GM23338 (cell line): ENCODE results near the gene RBM44. TPM values are rescaled to one million over a fixed set of nuclear protein-coding genes. Genes with fewer than 3 reads are reported as not detected.

Experiments used
- ATAC-seq: fragments of 200-7000 bp; cut with Tn5 transposase; 3 replicates; pipeline ENCODE4 v1.9.1; 2020
- DNase-seq: peaks from one replicate; pipeline ENCODE4 v3.0.0-alpha.2; 2015; ENCODE audit warnings: low spot score
- H2AFZ ChIP-seq: fragments of 200-600 bp; sonication (generic); 2 replicates; pipeline ENCODE4 v1.8.0; 2016; ENCODE audit warnings: antibody characterized with exemption, mild to moderate bottlenecking, moderate library complexity
- H3F3A ChIP-seq: fragments of 200-600 bp; sonication (generic); replicated peaks from 2 replicates; pipeline ENCODE4 v1.8.0; 2017; ENCODE audit warnings: antibody characterized with exemption, mixed run types, low read depth
- H3K27ac ChIP-seq: fragments of 200-600 bp; sonication (generic); 2 replicates; pipeline ENCODE4 v1.6.1; 2016; ENCODE audit warnings: low read depth
- H3K27me3 ChIP-seq: fragments of 200-600 bp; sonication (generic); 2 replicates; pipeline ENCODE4 v1.8.0; 2016; ENCODE audit warnings: mild to moderate bottlenecking, mixed run types, moderate library complexity; ENCODE audit not compliant: insufficient read depth
- H3K36me3 ChIP-seq: fragments of 200-600 bp; sonication (generic); 2 replicates; pipeline ENCODE4 v1.8.0; 2016; ENCODE audit warnings: mild to moderate bottlenecking; ENCODE audit not compliant: insufficient read depth
- H3K4me1 ChIP-seq: fragments of 200-600 bp; sonication (generic); 2 replicates; pipeline ENCODE4 v1.8.0; 2016; ENCODE audit warnings: mild to moderate bottlenecking, moderate library complexity; ENCODE audit not compliant: insufficient read depth
- H3K4me2 ChIP-seq: fragments of 200-600 bp; sonication (generic); 2 replicates; pipeline ENCODE4 v1.7.1; 2017; ENCODE audit warnings: mixed run types
- H3K4me3 ChIP-seq: fragments of 200-600 bp; sonication (generic); 2 replicates; pipeline ENCODE4 v1.6.1; 2016; ENCODE audit warnings: mixed run types
- H3K79me2 ChIP-seq: fragments of 200-600 bp; sonication (generic); replicated peaks from 2 replicates; pipeline ENCODE4 v1.8.0; 2017; ENCODE audit warnings: mild to moderate bottlenecking; ENCODE audit not compliant: insufficient read depth
- H3K9me2 ChIP-seq: fragments of 200-600 bp; sonication (generic); 2 replicates; pipeline ENCODE4 v1.8.0; 2017; ENCODE audit not compliant: insufficient read depth
- H4K20me1 ChIP-seq: fragments of 200-600 bp; sonication (generic); replicated peaks from 2 replicates; pipeline ENCODE4 v1.8.0; 2017; ENCODE audit warnings: mild to moderate bottlenecking; ENCODE audit not compliant: insufficient read depth
- H3K27ac Mint-ChIP-seq: 2 replicates; pipeline ENCODE4 v1.8.0; 2020; ENCODE audit warnings: inconsistent platforms, mild to moderate bottlenecking, moderate library complexity, mixed read lengths
- H3K27me3 Mint-ChIP-seq: 3 replicates; pipeline ENCODE4 v1.8.0; 2022; ENCODE audit warnings: low read depth, mild to moderate bottlenecking, moderate library complexity, mixed read lengths, inconsistent platforms; ENCODE audit not compliant: insufficient read depth, poor library complexity
- H3K36me3 Mint-ChIP-seq: 3 replicates; pipeline ENCODE4 v1.8.0; 2021; ENCODE audit warnings: low read depth, mild to moderate bottlenecking, inconsistent platforms, moderate library complexity, mixed read lengths
- H3K4me1 Mint-ChIP-seq: 3 replicates; pipeline ENCODE4 v1.8.0; 2020; ENCODE audit warnings: mild to moderate bottlenecking, inconsistent platforms, mixed read lengths
- H3K4me3 Mint-ChIP-seq: 3 replicates; pipeline ENCODE4 v1.8.0; 2021; ENCODE audit warnings: moderate library complexity, mild to moderate bottlenecking, inconsistent platforms, mixed read lengths
- H3K9me3 Mint-ChIP-seq: 3 replicates; pipeline ENCODE4 v1.8.0; 2020; ENCODE audit warnings: moderate library complexity, mild to moderate bottlenecking, inconsistent platforms, mixed read lengths
- EZH2 ChIP-seq: fragments of 200-600 bp; sonication (generic); IDR thresholded peaks from one replicate; pipeline ENCODE4 v1.8.0; 2017; ENCODE audit warnings: antibody characterized with exemption, mild to moderate bottlenecking, low read depth; ENCODE audit not compliant: unreplicated experiment
- EZH2phosphoT487 ChIP-seq: fragments of 200-600 bp; sonication (generic); IDR thresholded peaks from one replicate; pipeline ENCODE4 v1.8.1; 2018; ENCODE audit warnings: antibody characterized with exemption; ENCODE audit not compliant: unreplicated experiment
- JUNB ChIP-seq: IDR thresholded peaks from one replicate; pipeline ENCODE4 v1.6.1; 2016; ENCODE audit warnings: antibody characterized with exemption; ENCODE audit not compliant: unreplicated experiment
- NANOG ChIP-seq: IDR thresholded peaks from 2 replicates; pipeline ENCODE4 v1.6.1; 2016; ENCODE audit warnings: antibody characterized with exemption, borderline replicate concordance
- ZNF114 ChIP-seq: fragments of 250-450 bp; sonication (Bioruptor Pico); IDR thresholded peaks from 2 replicates; pipeline ENCODE4 v1.5.0; 2020; ENCODE audit warnings: mild to moderate bottlenecking, moderate library complexity
- ZNF331 ChIP-seq: fragments of 250-450 bp; sonication (Bioruptor Pico); IDR thresholded peaks from 2 replicates; pipeline ENCODE4 v1.5.0; 2020; ENCODE audit warnings: low read depth, mild to moderate bottlenecking, moderate library complexity
- polyA plus RNA-seq: library from polyadenylated mRNA; unstranded; fragments of >200 nt; fragmentation: Nextera tagmentation; extraction: Ambion mirVana; gene quantifications from 2 replicates; pipeline ENCODE4 v1.2.1, GENCODE V29; 2016
- total RNA-seq: library from RNA; depleted of rRNA; stranded (reverse); fragments of >200 nt; shearing (Covaris generic); gene quantifications from 2 replicates; pipeline ENCODE4 v1.2.3, GENCODE V29; 2014
- TF ChIP-seq, protein P1 (sequence below), 2 experiments: fragments of 200-600 bp in 1 of 2; sonication (generic) in 1 of 2; conservative IDR thresholded peaks; 2 replicates each; pipeline versions ENCODE4 v1.5.1 to v1.6.1; 2016 to 2017; ENCODE audit warnings: antibody characterized with exemption in 2 of 2, low read depth in 2 of 2, mild to moderate bottlenecking in 2 of 2, moderate library complexity in 1 of 2

Gene RBM44
- total and polyA plus RNA-seq, 2 experiments from 2014 or later = 0.29 to 0.87 TPM

DNA sequence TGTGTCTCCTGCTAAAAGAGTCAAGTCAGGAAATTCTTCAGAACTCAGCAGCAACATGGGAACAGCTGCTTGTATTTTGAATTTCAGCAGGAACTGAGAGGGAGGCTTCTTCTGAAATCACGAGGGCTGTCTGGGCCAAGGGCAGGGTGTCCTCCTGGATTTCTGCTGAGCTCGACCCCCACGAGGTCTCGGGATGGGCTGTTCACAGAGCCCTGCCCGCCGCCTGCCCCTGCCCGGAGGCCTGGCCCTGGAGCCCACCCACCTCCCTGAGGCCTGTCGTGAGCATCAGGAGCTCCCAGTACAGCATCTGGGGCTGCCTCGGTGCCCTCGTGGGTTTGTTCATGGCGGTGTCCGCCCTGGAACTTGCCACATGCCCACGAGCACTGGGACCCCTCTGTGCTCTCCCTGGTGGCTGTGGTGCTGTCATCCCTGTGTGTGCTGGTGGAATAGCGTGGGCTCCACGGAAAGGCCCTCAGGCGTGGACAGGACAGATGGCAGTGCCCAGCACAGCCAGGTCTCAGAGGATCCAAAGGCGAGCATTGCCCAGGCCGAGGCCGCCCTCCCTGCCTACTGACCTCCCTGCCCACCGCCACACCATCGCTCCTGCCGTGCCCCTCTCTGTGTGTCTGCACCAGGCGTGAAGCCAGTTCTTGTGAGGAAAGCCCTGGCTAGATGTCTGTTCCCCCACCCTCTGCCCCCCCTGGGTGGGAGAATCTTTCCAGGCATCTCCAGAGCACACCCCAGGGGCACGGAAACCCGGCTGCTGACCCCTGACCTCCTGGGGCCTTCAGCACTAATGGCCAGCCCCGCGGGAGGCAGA is 86.7 kb downstream of the RBM44 start:
- Mint-ChIP-seq H3K4me1 (no peaks in the 10 kb centered on the region), H3K27ac (no peak overlapping the region), H3K4me3 (no peak overlapping the region), H3K27me3 (peaks cover 5% of the 10 kb centered on the region), H3K36me3 (no peaks in the 10 kb centered on the region), H3K9me3 (no peaks in the 10 kb centered on the region)
- H3K4me1 ChIP-seq = no peaks in the 10 kb centered on the region
- DNase-seq (no peak), ATAC-seq (no peak)
- no peaks in the 10 kb centered on the region for H3K79me2 ChIP-seq
- H2AFZ ChIP-seq = no peak overlapping the region
- H3K4me3 ChIP-seq = no peak overlapping the region
- no peaks in the 10 kb centered on the region for H3F3A ChIP-seq
- no peak for TF ChIP-seq JUNB
- H4K20me1 ChIP-seq = no peaks in the 10 kb centered on the region
- H3K27ac ChIP-seq = no peak overlapping the region
- no peak overlapping the region for H3K4me2 ChIP-seq
- no peaks in the 10 kb centered on the region for H3K27me3 ChIP-seq
- H3K9me2 ChIP-seq = no peaks in the 10 kb centered on the region
- no peaks in the 10 kb centered on the region for H3K36me3 ChIP-seq

DNA sequence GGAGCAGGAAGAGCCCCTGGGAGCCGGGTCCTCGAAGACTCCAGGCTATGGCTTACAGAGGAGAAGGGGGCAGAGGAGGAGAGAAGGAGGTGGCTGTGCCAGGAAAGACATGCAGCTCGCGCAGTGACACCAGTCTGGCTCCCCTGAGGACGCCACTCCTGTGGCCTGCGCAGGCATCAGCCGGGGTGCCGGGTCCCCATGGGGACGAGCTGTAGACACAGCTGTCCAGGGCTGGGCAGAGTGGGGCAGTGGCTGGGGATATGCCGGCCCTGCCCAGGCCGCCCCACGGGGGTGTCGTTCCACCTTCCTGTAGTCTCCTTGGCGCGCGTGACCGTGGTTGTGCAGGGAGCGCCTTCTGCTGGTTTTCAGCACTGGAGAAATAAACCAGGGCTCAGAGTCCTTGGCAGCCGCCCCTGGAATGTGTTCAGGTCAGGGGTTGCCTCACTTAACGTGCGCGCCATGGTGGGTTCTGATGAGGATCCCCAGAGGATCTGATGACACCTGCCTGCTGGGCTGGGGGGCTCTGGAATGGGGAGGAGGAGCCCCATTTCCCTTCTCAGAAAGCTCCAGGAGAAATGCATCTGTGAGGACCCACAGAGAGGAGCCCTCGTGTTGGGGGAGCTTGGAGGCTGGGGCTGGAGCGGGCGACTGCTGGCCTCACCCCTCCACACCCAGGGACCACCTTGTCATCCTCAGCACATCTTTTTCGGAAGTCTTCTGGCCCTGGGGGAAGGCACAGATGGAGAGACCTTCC is 87.5 kb downstream of the RBM44 start:
- no peaks in the 10 kb centered on the region for H3K9me2 ChIP-seq
- H3K4me1 Mint-ChIP-seq = no peaks in the 10 kb centered on the region
- H3K36me3 Mint-ChIP-seq = no peaks in the 10 kb centered on the region
- no peaks in the 10 kb centered on the region for H3K27me3 ChIP-seq
- H3K36me3 ChIP-seq = no peaks in the 10 kb centered on the region
- H2AFZ ChIP-seq = no peak overlapping the region
- no peaks in the 10 kb centered on the region for H3K79me2 ChIP-seq
- no peak overlapping the region for H3K4me3 Mint-ChIP-seq
- no peaks in the 10 kb centered on the region for H3K4me1 ChIP-seq
- H3K9me3 Mint-ChIP-seq = no peaks in the 10 kb centered on the region
- no peak overlapping the region for H3K4me2 ChIP-seq
- no peak overlapping the region for H3K4me3 ChIP-seq
- peaks cover 5% of the 10 kb centered on the region for H3K27me3 Mint-ChIP-seq
- DNase-seq (no peak), ATAC-seq (peak; percentile 25; the same call in 2 of the 3 replicates)
- no peaks in the 10 kb centered on the region for H3F3A ChIP-seq
- TF ChIP-seq, protein P1, sequence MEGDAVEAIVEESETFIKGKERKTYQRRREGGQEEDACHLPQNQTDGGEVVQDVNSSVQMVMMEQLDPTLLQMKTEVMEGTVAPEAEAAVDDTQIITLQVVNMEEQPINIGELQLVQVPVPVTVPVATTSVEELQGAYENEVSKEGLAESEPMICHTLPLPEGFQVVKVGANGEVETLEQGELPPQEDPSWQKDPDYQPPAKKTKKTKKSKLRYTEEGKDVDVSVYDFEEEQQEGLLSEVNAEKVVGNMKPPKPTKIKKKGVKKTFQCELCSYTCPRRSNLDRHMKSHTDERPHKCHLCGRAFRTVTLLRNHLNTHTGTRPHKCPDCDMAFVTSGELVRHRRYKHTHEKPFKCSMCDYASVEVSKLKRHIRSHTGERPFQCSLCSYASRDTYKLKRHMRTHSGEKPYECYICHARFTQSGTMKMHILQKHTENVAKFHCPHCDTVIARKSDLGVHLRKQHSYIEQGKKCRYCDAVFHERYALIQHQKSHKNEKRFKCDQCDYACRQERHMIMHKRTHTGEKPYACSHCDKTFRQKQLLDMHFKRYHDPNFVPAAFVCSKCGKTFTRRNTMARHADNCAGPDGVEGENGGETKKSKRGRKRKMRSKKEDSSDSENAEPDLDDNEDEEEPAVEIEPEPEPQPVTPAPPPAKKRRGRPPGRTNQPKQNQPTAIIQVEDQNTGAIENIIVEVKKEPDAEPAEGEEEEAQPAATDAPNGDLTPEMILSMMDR (conservative IDR thresholded peaks at IDR 0.05; ENCODE audit: low read depth in 2 of 2) = peak in 1 of 2 experiments; percentile 24; a peak in 2 of 4 replicates
- TF ChIP-seq EZH2phosphoT487 = no peak
- H3K27ac ChIP-seq = no peak overlapping the region
- no peak overlapping the region for H3K27ac Mint-ChIP-seq
- H4K20me1 ChIP-seq = no peaks in the 10 kb centered on the region

DNA sequence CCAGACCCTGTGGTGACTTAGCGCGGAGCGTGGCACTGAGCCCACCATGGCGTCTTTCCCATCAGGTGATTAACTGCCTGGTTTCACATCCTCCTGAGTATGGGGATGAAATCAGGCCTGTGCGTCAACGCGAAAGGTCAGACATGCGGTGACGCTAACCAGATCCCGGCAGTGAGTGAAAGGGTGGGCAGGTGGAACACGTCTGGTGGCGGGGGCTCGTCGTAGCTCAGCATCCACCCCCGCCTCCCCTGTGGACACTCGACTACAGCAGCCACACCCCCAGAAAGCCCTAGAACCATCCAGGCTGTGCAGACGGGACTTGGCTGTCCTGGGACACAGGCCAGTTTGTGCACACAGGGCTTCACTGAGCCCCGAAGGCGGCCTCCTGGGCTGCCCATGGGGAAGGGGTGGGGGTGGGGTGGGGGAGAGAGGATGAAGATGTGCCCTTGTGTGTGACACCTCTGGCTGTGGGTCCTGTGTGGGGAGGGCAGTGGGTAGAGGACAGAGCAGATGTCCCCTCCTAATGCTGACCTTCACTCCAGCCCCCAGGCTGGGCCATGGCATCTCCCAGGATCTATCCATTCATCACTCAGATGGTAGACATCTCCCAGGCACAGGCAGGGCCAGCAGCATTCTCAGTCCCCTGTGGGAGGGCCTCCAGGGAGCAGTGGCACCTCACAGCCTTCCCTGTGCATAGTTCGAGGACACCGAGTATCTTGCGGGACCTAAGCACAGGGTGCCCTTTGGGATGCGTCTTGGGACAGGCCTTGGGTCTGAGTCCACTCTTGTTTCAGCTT is 88.3 kb downstream of the RBM44 start:
- DNase-seq (no peak), ATAC-seq (no peak)
- Mint-ChIP-seq H3K4me3 (no peak overlapping the region), H3K4me1 (no peaks in the 10 kb centered on the region), H3K36me3 (no peaks in the 10 kb centered on the region), H3K27me3 (peaks cover 5% of the 10 kb centered on the region), H3K27ac (no peak overlapping the region), H3K9me3 (no peaks in the 10 kb centered on the region)
- H3K79me2 ChIP-seq = no peaks in the 10 kb centered on the region
- no peak overlapping the region for H3K4me2 ChIP-seq
- H3K4me1 ChIP-seq = no peaks in the 10 kb centered on the region
- H3K9me2 ChIP-seq = no peaks in the 10 kb centered on the region
- H4K20me1 ChIP-seq = no peaks in the 10 kb centered on the region
- no peak overlapping the region for H3K4me3 ChIP-seq
- no peaks in the 10 kb centered on the region for H3F3A ChIP-seq
- no peak overlapping the region for H2AFZ ChIP-seq
- H3K36me3 ChIP-seq = no peaks in the 10 kb centered on the region
- H3K27me3 ChIP-seq = no peaks in the 10 kb centered on the region
- H3K27ac ChIP-seq = no peak overlapping the region
- TF ChIP-seq ZNF114 (CRISPR knock-in tag) (no peak), EZH2phosphoT487 (no peak), EZH2 (no peak), ZNF331 (CRISPR knock-in tag) (no peak), JUNB (no peak), NANOG (no peak)
- TF ChIP-seq, protein P1 (conservative IDR thresholded peaks at IDR 0.05; ENCODE audit: low read depth in 2 of 2) = no peak
